Dermis lymphatic vessel endothelial cell (primary cell): Measurements from ENCODE around the gene TRIM3. TPM values are rescaled to one million over a fixed set of nuclear protein-coding genes. Genes with fewer than 3 reads are reported as not detected.

Experiments
- total RNA-seq: library from RNA; depleted of rRNA; stranded (reverse); fragments of >200 nt; gene quantifications from 2 replicates; pipeline ENCODE4 v1.2.1, GENCODE V29; 2014

Gene TRIM3
- 14.7 and 17.4 TPM in 2 replicates for total RNA-seq

DNA sequence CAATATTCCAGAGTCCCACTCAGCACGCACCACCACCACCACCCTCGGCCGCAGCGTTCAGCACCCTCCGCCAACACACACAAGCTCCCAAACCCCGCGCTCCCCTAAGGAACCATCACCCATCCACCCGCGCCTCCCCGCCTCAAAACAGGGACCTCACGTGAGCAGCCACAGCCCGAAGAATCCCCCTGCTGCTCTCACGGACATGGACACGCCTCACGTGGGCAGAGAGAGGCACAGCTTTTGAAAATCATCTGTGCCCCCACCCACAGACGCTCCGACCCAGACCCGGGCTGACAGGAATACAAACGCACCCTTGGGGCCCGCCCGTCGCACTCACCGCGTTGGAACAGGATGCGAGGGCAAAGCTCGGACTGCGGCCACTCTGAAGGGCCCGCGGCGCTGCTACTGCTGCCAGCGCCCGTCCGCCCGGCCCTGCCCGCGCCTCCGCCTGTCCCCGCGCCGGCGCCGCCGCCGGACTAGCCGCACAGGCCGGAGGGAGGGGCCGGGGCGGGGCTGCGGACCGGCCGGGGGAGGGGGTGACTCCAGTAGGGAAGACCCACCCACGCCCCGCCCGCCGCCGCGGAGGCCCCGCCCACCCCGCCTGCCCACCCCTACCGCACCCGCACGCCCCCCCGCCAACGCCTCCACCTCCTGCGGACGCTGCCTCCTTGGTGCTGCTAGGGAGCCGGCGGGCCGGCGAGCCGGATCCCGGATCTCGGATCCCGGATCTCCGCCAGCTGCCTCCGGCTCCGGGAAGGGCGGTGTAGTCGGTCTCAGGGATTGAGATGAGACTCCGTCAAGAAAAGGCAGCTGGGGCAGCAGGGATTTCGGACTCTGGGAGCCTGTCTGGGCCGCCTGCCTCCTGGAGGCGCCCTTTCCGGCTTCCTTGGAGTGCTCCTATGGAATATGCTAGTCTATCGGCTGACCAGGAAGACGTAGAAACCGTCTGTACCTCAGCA, at the start of gene TRIM3:
TRIM3 (minus strand) TSS at position 491 of the 962 bp plus-strand sequence. CDS start 8,246 bp downstream, outside the sequence.

DNA sequence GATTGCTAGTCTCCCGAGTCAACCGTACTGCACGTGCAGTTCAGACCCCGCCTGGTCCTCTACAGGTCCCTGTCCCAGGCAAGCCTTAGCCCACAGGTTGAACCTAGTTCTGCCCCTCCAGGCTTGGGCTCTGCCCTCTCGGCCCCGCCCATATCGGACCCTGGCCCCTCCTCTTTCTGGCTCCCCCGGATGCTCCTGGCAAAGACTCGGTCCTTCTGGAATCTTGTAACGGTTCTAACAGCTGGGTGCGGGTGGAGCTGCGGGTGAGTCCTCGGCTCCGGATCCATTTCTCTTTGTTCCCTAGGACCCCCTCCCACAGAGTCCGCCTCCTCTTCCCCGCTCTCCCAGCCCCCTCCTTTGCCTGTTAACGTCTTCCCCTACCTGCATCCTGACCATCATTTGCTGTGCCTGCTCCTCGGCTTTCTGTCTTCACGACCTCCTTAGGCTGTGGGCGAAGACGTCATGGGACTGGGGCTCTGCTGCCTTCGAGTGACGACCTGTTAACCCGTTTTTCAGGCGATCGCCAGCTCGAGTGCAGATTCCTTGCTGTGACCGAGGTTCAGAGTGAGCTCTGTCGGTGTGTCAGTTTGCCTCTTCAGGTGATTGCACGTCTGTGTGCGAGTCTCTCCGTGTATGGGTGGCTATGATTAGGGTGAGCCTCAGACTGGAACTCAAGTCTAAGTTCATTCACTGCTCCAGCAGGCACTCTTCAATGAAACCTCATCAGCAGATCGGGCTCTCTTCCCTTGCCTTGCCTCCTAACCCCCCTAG, 23.5 kb upstream of the TRIM3 start, which contains the start of gene DNHD1:
DNHD1 (plus strand) TSS at position 212 of the 771 bp plus-strand sequence. CDS start 936 bp downstream, outside the sequence.

DNA sequence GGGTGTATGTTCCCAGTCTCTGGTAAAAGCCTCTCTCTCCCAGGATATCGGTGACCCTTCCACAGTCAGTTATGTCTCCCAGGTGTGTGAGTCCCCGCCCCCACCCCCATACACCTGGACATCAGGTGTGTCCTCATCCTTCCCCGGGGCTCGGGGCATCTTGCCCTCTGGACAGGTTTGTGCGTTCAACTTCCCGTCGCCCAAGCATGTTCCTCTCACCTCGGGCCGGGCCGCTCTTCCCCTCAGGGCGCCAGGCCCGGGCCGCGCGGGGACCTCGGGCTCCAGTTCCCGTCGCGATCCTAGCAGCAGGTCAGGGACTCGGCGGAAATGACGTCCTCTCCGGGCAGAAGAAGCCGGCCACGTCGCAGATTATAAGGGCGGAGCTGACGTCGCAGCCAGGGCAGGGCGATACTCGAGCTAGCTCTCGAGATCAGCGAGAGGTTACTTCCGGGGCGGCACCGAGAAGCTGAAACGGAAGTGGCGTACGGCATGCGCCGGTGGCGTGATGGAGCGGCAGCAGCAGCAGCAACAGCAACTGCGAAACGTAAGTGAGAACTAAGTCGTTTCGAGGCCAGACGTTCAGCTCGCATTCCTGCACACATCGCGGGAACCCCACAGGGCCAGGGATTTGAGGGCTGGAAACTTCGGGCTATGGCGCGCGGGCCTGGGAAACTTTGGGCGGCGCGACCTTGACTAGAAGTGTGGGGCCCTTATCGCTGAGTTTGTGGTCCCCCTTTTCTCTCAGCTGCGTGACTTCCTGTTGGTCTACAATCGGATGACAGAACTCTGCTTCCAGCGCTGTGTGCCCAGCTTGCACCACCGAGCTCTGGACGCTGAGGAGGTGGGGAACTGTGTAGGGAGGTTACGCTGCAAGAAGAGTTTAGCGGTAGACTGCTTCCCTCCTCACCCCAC, 7.5 kb upstream of the TRIM3 start, which contains the start of the genes ARFIP2 and TIMM10B:
ARFIP2 (minus strand) TSS at position 320 of the 912 bp plus-strand sequence. CDS start 910 bp downstream, outside the sequence.
TIMM10B (plus strand) TSS at position 490 of the 912 bp plus-strand sequence; CDS start at position 506, 16 bp downstream.

GRCh38 chr11:6440906-6441358, 32.8 kb downstream of the TRIM3 start, which contains the start of gene HPX:
Gene HPX, minus strand, starts transcription at chr11:6440987. Its CDS starts 24 bp downstream, at chr11:6440963.

DNA sequence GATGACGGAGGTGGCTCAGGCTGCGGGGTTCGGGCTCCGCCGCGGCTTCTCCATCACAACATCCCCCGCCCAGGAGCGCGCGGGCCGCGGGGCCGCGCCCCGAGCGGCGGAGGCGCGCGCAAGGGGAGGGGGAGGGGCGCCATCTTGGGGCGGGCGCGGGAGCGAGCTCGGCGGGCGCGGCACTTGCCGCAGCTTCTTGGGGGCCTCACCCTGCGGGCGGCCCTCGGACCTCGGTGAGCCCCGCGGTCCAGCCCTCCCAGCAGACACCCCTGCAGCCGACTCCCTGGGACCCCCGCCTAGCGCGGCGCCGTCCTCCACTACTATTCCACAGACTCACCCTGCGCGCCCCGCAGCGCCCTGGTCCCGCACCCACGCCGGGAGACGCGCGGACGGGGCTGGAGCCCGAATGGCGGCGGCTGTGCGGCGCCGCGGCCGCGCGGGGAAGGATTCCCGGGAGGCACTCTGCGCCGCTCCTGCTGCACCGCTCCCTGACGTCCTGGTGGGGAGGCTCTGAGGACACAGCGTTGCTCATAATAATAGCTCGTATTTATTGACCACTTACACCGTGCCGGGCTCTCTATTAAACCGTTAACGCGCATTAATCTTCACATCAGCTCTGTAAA, 54.6 kb downstream of the TRIM3 start, which contains the start of gene APBB1:
APBB1 (minus strand) TSS at position 86 of the 623 bp plus-strand sequence. CDS start 7,747 bp downstream, outside the sequence.

Other genes starting within 250 kb of the TRIM3 start
- gene FHIP1B, start 239.3 kb downstream of the TRIM3 start, total RNA-seq = 8.3 and 9.6 TPM in 2 replicates
- gene CNGA4, start 234.9 kb downstream of the TRIM3 start, total RNA-seq = under 0.01 TPM in 1 of 2 replicates, not detected in the other
- gene CCKBR, start 214.1 kb downstream of the TRIM3 start, total RNA-seq = not detected in 2 replicates
- gene CAVIN3, start 153.4 kb downstream of the TRIM3 start, total RNA-seq = 78.0 and 95.1 TPM in 2 replicates
- 13.5 and 14.1 TPM in 2 replicates for gene SMPD1, start 83.5 kb downstream of the TRIM3 start, total RNA-seq
- 24.9 and 34.5 TPM in 2 replicates for gene APBB1, start 54.8 kb downstream of the TRIM3 start, total RNA-seq
- 0.34 TPM in 1 of 2 replicates, not detected in the other for gene HPX, start 33.0 kb downstream of the TRIM3 start, total RNA-seq
- gene ARFIP2, start 7.4 kb upstream of the TRIM3 start, total RNA-seq = 33.2 and 37.0 TPM in 2 replicates
- 19.9 and 29.0 TPM in 2 replicates for gene TIMM10B, start 7.6 kb upstream of the TRIM3 start, total RNA-seq
- 1.4 and 2.8 TPM in 2 replicates for gene DNHD1, start 23.3 kb upstream of the TRIM3 start, total RNA-seq
- 8.5 and 11.8 TPM in 2 replicates for gene RRP8, start 129.7 kb upstream of the TRIM3 start, total RNA-seq
- 118 and 125 TPM in 2 replicates for gene ILK, start 129.8 kb upstream of the TRIM3 start, total RNA-seq
- 16.8 and 26.7 TPM in 2 replicates for gene TAF10, start 138.3 kb upstream of the TRIM3 start, total RNA-seq
- 76.7 and 99.4 TPM in 2 replicates for gene TPP1, start 145.5 kb upstream of the TRIM3 start, total RNA-seq
- gene DCHS1, start 181.9 kb upstream of the TRIM3 start, total RNA-seq = 33.4 and 45.6 TPM in 2 replicates
- 38.6 and 42.4 TPM in 2 replicates for gene MRPL17, start 209.4 kb upstream of the TRIM3 start, total RNA-seq